HG03064 (cell line): ENCODE measurements around the gene ARAP2.

Experiments used
- ATAC-seq: cut with Tn5 transposase; IDR thresholded peaks from one replicate; pipeline ENCODE4 v1.9.1; 2021; ENCODE audit warnings: low read depth; ENCODE audit not compliant: unreplicated experiment

Gene ARAP2

DNA sequence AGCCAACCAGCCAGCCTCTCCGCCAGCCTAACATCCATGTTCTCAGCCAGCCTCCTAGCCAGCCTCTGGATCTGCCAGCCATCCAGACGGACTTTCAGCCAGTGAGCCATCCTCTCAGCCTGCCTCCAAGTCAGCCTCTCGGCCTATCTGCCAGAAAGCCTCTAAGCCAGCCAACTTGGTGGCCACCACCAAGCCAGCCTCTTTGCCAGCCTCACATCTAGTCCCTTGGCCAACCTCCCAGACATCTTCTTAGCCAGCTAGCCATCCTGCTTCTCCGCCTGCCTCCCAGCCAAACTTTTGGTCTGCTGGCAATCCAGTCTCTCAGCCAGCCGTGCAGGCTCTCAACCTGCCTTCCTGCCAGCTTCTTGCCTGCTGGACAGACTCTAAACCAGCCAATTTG, 16.4 kb upstream of the ARAP2 start:
- no peak for ATAC-seq

DNA sequence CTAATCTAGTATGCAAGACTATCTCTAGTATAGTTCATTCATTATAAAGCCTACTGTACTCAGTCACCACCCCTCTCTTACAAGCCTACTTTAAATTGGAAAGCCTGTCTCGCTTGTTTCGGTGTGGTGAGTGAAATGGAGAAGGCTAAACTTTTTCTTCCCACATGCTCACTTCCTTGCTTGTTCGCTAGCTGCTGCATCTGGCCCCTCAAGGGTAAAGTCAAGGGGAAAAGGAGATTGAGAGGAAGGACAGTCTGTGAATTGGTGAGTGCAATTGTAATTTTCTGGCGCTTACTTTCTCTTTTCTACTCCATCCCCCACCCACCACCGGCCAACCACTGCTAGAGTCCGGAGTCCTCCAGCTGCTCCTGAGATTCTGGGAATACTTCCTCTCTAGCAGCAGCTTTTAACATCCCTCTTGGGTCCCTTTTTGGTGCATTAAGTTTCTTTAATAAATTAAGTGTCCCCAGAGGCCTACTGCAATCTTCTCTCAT, 12.1 kb upstream of the ARAP2 start:
- peak; percentile 38 for ATAC-seq

DNA sequence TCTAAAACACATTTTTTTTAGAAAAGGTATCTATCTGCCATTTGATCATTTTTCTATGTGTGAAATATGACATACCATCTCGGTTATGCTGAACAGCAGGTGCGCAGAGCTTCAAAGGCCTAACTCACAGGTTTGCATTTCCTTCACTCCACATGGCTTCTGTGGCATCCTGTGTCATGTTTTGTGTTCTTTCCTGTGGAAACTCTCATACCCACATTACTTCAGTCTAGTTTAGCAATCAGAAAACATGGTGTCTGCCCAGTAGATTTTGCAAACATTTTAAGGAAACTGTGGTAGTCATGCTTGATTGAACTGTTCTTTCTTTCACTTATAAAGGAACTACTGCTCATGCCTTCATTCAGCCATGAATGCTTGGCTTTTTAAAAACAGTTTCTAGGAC, 11.3 kb upstream of the ARAP2 start:
- ATAC-seq = peak; percentile 78

DNA sequence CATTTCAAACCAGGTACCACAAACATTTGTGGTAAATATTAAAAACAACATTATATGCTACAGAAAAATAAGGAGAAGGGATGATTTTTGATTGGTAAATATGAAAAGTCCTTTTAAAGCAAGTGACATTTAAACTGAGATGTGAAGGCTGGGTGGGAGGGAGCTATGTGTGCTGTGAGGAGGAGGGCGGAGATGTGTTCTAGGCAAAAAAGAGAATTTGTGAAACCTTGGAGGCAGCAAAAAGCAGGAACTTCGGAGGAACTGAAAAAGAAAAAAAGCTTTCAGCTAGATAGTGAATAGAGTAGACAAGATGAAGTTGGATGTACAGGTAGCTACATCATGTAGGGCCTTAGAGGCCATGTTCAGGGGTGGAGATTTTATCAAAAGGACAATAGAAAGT, 10.1 kb upstream of the ARAP2 start:
- no peak for ATAC-seq

- no peak for ATAC-seq
These were observed 7.7 kb upstream of the ARAP2 start for GRCh38 chr4:36251983-36252382.

- no peak for ATAC-seq
These were observed 5.3 kb upstream of the ARAP2 start for GRCh38 chr4:36249610-36250009.

GRCh38 chr4:36243355-36244256, 708 bp downstream of the ARAP2 start:
- ATAC-seq = peak; percentile 26

GRCh38 chr4:36242629-36243354, 1.5 kb downstream of the ARAP2 start:
- ATAC-seq = no peak

GRCh38 chr4:36241771-36242170, 2.5 kb downstream of the ARAP2 start:
- peak; percentile 53 for ATAC-seq

DNA sequence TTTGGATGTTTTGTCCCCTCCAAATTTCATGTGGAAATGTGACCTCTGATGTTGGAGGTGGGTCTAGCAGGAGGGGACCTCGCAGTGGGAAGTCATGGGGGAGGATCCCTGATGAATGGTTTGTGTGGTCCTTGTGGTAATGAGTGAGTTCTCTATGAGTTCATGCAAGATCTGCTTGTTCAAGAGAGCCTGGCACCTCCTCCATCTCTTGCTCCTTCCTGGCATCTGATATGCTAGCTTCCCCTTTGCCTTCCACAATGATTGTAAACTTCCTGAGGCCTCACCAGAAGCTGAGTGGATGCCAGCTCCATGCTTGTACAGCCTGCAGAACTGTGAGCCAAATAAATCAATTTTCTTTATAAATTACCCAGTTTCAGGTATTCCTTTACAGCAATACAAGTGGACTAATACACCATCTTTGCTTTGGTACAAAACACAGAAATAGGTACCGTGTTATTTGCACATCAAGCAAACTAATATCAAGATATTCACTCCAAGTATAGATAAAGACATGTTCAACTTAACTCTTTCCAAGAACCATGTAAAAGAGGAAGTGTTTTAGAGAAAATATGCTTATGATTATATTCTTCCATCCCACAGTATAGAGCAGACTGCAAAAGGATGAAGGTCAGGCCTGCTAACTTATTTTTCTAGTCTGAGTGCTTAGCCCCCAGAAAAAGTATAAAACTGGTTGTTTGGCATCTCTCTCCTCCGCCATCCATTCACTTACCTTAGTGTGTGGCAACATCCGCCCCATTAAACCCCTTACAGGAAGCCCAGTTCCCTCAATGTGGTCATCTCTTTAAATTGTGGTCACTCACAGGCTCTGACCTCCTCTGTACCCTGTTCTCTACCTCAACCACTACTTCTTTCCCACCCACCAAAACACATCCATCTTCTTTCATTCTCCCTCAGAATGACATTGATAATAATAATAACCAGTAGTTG, 6.7 kb downstream of the ARAP2 start:
- ATAC-seq = no peak

DNA sequence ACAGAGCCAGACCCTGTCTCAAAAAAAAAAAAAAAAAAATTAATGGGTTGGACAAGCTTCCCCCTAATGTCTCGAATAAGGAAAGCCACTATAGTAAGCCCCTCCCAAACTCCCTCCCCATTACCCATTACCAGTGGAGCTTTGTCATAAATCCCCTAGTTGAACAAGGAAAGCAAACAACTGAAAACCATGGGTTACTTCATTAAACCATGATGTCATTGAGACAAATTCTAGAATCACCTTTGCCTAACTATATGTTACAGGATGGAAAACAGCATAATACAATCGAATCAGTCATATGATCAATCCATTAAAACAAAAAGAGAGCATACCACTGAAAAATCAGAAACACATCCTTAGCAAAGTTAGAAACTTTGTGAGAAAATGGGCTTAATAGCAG, 8.2 kb downstream of the ARAP2 start:
- ATAC-seq = no peak

DNA sequence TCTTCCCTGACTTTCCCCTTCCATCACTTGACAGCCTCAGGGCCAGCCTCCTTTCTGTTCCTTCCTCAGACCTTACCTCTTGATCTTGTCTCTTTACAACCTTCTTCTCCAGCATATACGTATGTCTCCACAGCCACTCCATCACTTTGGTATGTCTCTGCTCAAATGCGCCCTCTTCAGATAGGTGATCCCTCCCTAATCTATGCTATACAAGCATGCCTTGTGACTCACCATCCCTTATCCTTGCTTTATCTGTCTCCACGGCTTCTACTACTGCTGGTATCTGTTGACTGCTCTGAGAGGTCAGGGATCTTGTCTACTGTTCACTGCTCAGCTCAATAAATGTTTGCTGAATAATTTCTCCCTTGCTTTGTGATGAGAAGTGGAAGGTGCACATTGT, 9.0 kb downstream of the ARAP2 start:
- ATAC-seq = no peak

- ATAC-seq = no peak
These were observed 10.6 kb downstream of the ARAP2 start for GRCh38 chr4:36233567-36234266.

GRCh38 chr4:36230534-36230933, 13.8 kb downstream of the ARAP2 start:
- ATAC-seq = no peak

DNA sequence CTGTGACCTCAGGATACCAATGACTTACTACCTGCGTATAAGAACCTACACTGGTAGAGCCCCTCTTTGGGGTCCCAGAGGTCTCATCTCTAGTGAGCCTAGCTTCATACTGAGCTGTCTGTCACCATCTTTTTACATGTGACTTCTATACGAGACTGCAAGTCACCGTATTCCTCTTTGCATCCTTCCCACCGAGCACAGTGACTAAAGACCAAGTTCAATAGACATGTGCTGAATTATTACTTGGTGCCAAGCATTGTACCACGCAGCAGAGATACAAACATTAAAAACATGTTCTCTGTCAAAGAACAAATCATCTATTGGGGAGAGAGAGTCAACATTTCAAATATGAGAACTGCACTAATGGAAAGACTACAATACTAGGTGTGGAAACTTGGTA, 16.4 kb downstream of the ARAP2 start:
- ATAC-seq = no peak

DNA sequence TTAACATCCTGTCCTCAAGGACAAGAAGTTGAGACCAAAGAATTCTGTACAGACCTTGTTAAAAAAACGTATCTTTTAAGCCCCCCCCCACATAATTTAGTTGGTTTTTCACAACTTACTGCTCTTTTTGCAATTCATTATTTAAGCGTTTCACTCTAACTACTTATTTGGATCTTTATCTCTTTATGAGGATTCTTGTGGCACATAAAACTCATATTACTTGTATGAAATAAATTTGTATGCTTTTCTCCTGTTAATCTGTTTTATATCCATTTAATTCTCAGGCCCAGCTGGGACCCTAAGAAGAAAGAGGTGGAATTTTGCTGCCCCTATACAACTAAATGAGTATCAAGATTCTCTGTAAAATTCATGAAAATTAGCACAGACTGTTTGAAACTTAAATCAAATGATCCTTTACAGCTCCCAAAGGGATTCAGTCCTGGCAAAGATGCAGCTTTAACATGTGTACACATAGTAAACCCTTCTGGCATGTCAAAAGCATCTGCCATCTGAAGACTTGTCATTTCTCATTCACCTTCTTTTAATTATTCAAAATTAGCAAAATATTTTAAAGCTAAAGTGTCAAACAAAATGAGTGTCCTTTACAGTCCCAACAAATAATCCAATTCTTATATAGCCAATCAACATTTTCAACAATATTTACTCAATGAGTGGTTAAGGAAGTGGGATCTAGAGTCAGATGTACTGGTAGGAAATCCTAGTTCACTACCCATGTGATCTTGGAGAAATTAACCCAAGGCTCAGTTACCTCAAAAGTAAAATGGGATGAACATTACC, 17.7 kb downstream of the ARAP2 start:
- no peak for ATAC-seq

- no peak for ATAC-seq
These were observed 19.1 kb downstream of the ARAP2 start for GRCh38 chr4:36224972-36225903.

DNA sequence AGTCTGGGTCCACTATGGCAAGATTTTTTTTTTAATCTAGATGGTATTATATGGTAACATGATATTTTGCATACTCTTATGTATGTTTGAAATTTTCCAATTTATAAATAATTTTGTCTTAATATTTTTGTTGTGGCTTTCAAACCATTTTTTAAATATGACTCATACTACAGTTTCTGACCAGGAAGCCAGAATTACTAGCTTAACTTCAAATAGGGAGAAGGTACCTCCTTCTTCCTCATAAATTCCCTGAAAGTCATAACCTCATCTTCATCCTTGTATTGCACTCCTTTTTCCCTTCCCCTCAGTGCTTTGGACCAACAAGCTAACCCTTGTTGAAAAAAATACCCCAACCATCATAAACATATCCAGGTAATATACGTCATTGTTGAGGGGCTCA, 21.6 kb downstream of the ARAP2 start:
- no peak for ATAC-seq
